Measurements from ENCODE around the gene GPR89B.
"Not testable (repeated sequence)": the region's sequence is repeated elsewhere in the genome, so short reads cannot be mapped to it uniquely, and the experiment has no call there.

Gene GPR89B

GRCh38 chr1:148014289-148015200, 86.3 kb downstream of the GPR89B start:
- not testable (repeated sequence) for FAIRE-seq; DNase-seq (ENCODE audit: insufficient read length, low spot score)

- FAIRE-seq; DNase-seq (ENCODE audit: insufficient read length, low spot score): not testable (repeated sequence)
Measured at GRCh38 chr1:148024918-148025317, 96.7 kb downstream of the GPR89B start.

GRCh38 chr1:148027004-148027403, 98.8 kb downstream of the GPR89B start:
- FAIRE-seq; DNase-seq (ENCODE audit: insufficient read length, low spot score): not testable (repeated sequence)

- not testable (repeated sequence) for FAIRE-seq; DNase-seq (ENCODE audit: insufficient read length, low spot score)
Measured at GRCh38 chr1:148032247-148032646, 104.0 kb downstream of the GPR89B start.

GRCh38 chr1:148032690-148033089, 104.5 kb downstream of the GPR89B start:
- DNase-seq (ENCODE audit: insufficient read length, low spot score): not testable (repeated sequence)

GRCh38 chr1:148033147-148033546, 104.9 kb downstream of the GPR89B start:
- DNase-seq (ENCODE audit: insufficient read length, low spot score); FAIRE-seq: not testable (repeated sequence)

More at GRCh38 chr1:148032690-148033089, 104.5 kb downstream of the GPR89B start:
- FAIRE-seq: not testable (repeated sequence)

GRCh38 chr1:148037850-148038461, 109.7 kb downstream of the GPR89B start:
- not testable (repeated sequence) for DNase-seq (ENCODE audit: insufficient read length, low spot score); FAIRE-seq

GRCh38 chr1:148038462-148039333, 110.5 kb downstream of the GPR89B start:
- DNase-seq (ENCODE audit: insufficient read length, low spot score); FAIRE-seq: not testable (repeated sequence)
